K562 (cell line): Measurements from ENCODE around the gene TYW3. TPM values are rescaled to one million over a fixed set of nuclear protein-coding genes. Genes with fewer than 3 reads are reported as not detected.
A peak's percentile ranks its signal among the peaks of the same experiment; 100 is the strongest.

ENCODE experiments used
- CBX8 ChIP-seq: fragments of 200-600 bp; sonication (generic); IDR thresholded peaks from 2 replicates; pipeline ENCODE4 v1.6.1; 2012; ENCODE audit warnings: borderline replicate concordance, mixed run types, low read depth, mild to moderate bottlenecking, moderate library complexity, mixed read lengths, low read length, control low read depth, inconsistent platforms; ENCODE audit not compliant: poor library complexity, severe bottlenecking; ENCODE audit errors: extremely low read depth
- DACH1 ChIP-seq: fragments of 450-650 bp; IDR thresholded peaks from 2 replicates; pipeline ENCODE4 v1.6.1; 2018; ENCODE audit not compliant: partially characterized antibody
- MEF2A ChIP-seq: IDR thresholded peaks from 2 replicates; pipeline ENCODE4 v1.6.1; 2011; ENCODE audit warnings: low read depth, mild to moderate bottlenecking, low read length, moderate library complexity; ENCODE audit not compliant: control insufficient read depth
- MTA3 ChIP-seq: fragments of 450-650 bp; formaldehyde crosslinking; IDR thresholded peaks from 2 replicates; pipeline ENCODE4 v1.6.1; 2017; ENCODE audit warnings: mild to moderate bottlenecking, borderline replicate concordance
- RCOR1 ChIP-seq, 2 experiments: IDR thresholded peaks; 2 replicates each; pipeline ENCODE4 v1.6.1; 2012; ENCODE audit warnings: low read depth in 2 of 2, low read length in 2 of 2, borderline replicate concordance in 1 of 2, improper control_type of control experiment in 1 of 2
- RFX5 ChIP-seq: IDR thresholded peaks from 2 replicates; pipeline ENCODE4 v1.6.1; 2011; ENCODE audit warnings: low read depth, mild to moderate bottlenecking, improper control_type of control experiment, low read length
- SLC30A9 ChIP-seq: fragments of 250-450 bp; sonication (Bioruptor Pico); IDR thresholded peaks from 2 replicates; pipeline ENCODE4 v1.8.0; 2022; ENCODE audit warnings: mild to moderate bottlenecking, moderate library complexity
- SRF ChIP-seq, 2 experiments: fragments of 250-450, 450-650 bp in 1 of 2; sonication (Bioruptor Pico) in 1 of 2; sonication (generic) in 1 of 2; formaldehyde crosslinking; IDR thresholded peaks; 2 replicates each; pipeline versions ENCODE4 v1.5.0 to v1.5.1; 2020 to 2022; ENCODE audit warnings: mild to moderate bottlenecking in 1 of 2, missing genetic modification reagents in 1 of 2
- TCF3 ChIP-seq: sonication (generic); formaldehyde crosslinking; IDR thresholded peaks from 2 replicates; pipeline ENCODE4 v1.4.0; 2020; ENCODE audit warnings: mild to moderate bottlenecking, missing genetic modification reagents
- ZNF311 ChIP-seq: fragments of 250-450 bp; sonication (Bioruptor Pico); IDR thresholded peaks from 2 replicates; pipeline ENCODE4 v1.4.0; 2020; ENCODE audit warnings: mild to moderate bottlenecking, moderate library complexity
- ZNF764 ChIP-seq: fragments of 250-450 bp; sonication (Bioruptor Pico); IDR thresholded peaks from 2 replicates; pipeline ENCODE4 v1.4.0; 2020; ENCODE audit warnings: low read depth, mild to moderate bottlenecking, moderate library complexity
- ZNF785 ChIP-seq: fragments of 250-450 bp; sonication (Bioruptor Pico); IDR thresholded peaks from 2 replicates; pipeline ENCODE4 v1.4.0; 2020; ENCODE audit warnings: mild to moderate bottlenecking
- polyA plus RNA-seq, 8 experiments: library from polyadenylated mRNA; depleted of rRNA in 4 of 8; stranded (reverse) in 5 of 8; unstranded in 3 of 8; fragments of >200 nt; fragmentation: Nextera tagmentation in 2 of 8; fragmentation: Illumina TruSeq in 1 of 8; extraction: Ambion mirVana in 2 of 8; extraction: Trizol in 1 of 8; gene quantifications; 2 replicates each; pipeline versions ENCODE4 v1.2.1 to v1.2.3, GENCODE V29; 2011 to 2014; ENCODE audit warnings: inconsistent platforms in 1 of 8, missing spikeins in 1 of 8
- total RNA-seq, 7 experiments: library from RNA; depleted of rRNA in 6 of 7; stranded (reverse); fragments of >200 nt in 6 of 7; fragmentation: Illumina TruSeq in 2 of 7; extraction: Trizol in 2 of 7; gene quantifications; 2 replicates each; pipeline versions ENCODE4 v1.2.1 to v1.2.3, GENCODE V29; 2011 to 2021; ENCODE audit warnings: low replicate concordance in 1 of 7
- TF ChIP-seq, protein P1 (sequence below): fragments of 250-450 bp; sonication (Bioruptor Pico); IDR thresholded peaks from 2 replicates; pipeline ENCODE4 v1.4.0; 2020; ENCODE audit warnings: mild to moderate bottlenecking, moderate library complexity
- TF ChIP-seq, protein P2 (sequence below): fragments of 150-350 bp; conservative IDR thresholded peaks from 2 replicates; pipeline ENCODE4 v1.6.1; 2014; ENCODE audit warnings: low read length
- TF ChIP-seq, protein P3 (sequence below): fragments of 450-650 bp; IDR thresholded peaks from 2 replicates; pipeline ENCODE4 v1.6.1; 2016; ENCODE audit warnings: low read depth, mild to moderate bottlenecking, moderate library complexity
- TF ChIP-seq, protein P4 (sequence below): IDR thresholded peaks from 3 replicates; pipeline ENCODE4 v1.6.1; 2011; ENCODE audit warnings: borderline replicate concordance, mild to moderate bottlenecking; ENCODE audit not compliant: insufficient read length, insufficient read depth
- TF ChIP-seq, protein P5 (sequence below): fragments of 200-800 bp; sonication (Bioruptor generic); IDR thresholded peaks from 2 replicates; pipeline ENCODE4 v1.6.1; 2017; ENCODE audit warnings: missing genetic modification characterization, missing compliant biosample characterization

TYW3 gene
- total and polyA plus RNA-seq, 9 of the 15 experiments (the other 6 are each of a cell fraction or from before 2014, with no cell fraction given) = 22.0 to 54.0 (median 41.1) TPM

DNA sequence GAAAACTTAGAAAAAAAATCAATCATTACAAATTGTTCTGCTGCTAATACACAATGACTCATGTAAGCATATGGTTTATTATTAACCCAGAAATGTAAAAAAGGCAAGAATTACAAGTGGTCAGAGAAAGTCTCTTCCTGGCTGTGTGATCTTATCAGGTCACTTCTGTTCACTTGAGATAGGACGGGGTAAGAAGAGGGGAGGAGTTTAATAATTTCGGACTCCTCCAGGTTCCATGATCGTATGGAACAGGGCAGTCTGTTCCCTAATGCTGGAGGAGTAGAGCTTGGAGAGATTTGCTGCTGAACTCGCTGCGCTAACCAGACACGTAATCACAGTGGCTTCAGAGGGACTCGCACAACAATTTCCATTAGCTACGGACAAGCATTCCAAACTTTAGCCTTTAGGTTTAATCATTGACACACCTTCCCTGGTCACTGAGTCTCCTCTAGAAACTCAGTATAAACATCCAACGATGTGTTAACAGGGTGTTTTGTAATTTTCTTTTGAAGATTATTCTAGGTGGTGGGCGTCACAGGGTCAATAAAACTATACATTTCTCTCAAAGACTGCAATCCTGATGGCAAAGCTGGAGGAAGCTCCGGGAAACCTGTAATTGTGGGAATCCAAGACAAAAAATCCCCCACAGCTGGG, 1.4 kb upstream of the TYW3 start (continued):
- TF ChIP-seq, protein P1, sequence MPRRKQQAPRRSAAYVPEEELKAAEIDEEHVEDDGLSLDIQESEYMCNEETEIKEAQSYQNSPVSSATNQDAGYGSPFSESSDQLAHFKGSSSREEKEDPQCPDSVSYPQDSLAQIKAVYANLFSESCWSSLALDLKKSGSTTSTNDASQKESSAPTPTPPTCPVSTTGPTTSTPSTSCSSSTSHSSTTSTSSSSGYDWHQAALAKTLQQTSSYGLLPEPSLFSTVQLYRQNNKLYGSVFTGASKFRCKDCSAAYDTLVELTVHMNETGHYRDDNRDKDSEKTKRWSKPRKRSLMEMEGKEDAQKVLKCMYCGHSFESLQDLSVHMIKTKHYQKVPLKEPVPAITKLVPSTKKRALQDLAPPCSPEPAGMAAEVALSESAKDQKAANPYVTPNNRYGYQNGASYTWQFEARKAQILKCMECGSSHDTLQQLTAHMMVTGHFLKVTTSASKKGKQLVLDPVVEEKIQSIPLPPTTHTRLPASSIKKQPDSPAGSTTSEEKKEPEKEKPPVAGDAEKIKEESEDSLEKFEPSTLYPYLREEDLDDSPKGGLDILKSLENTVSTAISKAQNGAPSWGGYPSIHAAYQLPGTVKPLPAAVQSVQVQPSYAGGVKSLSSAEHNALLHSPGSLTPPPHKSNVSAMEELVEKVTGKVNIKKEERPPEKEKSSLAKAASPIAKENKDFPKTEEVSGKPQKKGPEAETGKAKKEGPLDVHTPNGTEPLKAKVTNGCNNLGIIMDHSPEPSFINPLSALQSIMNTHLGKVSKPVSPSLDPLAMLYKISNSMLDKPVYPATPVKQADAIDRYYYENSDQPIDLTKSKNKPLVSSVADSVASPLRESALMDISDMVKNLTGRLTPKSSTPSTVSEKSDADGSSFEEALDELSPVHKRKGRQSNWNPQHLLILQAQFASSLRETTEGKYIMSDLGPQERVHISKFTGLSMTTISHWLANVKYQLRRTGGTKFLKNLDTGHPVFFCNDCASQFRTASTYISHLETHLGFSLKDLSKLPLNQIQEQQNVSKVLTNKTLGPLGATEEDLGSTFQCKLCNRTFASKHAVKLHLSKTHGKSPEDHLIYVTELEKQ = no peak
- TF ChIP-seq ZNF785 (CRISPR knock-in tag) (no peak), CBX8 (no peak), ZNF311 (CRISPR knock-in tag) (no peak), RFX5 (no peak), MEF2A (0 out of 2 replicates have a peak, but pooled peaks have one; percentile 14), TCF3 (CRISPR knock-in tag) (peak; percentile 73), DACH1 (peak; percentile 22), RCOR1 (IDR thresholded peaks at IDR 0.05; ENCODE audit: borderline replicate concordance in 1 of 2, low read depth in 2 of 2, low read length in 2 of 2) (peak in 1 of 2 experiments; percentile 46; a peak in 1 of 4 replicates), MTA3 (no peak), SLC30A9 (CRISPR knock-in tag) (no peak), ZNF764 (no peak), SRF (CRISPR knock-in tag; IDR thresholded peaks at IDR 0.05) (no peak)
- TF ChIP-seq, protein P2, sequence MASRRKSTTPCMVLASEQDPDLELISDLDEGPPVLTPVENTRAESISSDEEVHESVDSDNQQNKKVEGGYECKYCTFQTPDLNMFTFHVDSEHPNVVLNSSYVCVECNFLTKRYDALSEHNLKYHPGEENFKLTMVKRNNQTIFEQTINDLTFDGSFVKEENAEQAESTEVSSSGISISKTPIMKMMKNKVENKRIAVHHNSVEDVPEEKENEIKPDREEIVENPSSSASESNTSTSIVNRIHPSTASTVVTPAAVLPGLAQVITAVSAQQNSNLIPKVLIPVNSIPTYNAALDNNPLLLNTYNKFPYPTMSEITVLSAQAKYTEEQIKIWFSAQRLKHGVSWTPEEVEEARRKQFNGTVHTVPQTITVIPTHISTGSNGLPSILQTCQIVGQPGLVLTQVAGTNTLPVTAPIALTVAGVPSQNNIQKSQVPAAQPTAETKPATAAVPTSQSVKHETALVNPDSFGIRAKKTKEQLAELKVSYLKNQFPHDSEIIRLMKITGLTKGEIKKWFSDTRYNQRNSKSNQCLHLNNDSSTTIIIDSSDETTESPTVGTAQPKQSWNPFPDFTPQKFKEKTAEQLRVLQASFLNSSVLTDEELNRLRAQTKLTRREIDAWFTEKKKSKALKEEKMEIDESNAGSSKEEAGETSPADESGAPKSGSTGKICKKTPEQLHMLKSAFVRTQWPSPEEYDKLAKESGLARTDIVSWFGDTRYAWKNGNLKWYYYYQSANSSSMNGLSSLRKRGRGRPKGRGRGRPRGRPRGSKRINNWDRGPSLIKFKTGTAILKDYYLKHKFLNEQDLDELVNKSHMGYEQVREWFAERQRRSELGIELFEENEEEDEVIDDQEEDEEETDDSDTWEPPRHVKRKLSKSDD = no peak
- TF ChIP-seq, protein P3, sequence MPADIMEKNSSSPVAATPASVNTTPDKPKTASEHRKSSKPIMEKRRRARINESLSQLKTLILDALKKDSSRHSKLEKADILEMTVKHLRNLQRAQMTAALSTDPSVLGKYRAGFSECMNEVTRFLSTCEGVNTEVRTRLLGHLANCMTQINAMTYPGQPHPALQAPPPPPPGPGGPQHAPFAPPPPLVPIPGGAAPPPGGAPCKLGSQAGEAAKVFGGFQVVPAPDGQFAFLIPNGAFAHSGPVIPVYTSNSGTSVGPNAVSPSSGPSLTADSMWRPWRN = no peak
- TF ChIP-seq, protein P4, sequence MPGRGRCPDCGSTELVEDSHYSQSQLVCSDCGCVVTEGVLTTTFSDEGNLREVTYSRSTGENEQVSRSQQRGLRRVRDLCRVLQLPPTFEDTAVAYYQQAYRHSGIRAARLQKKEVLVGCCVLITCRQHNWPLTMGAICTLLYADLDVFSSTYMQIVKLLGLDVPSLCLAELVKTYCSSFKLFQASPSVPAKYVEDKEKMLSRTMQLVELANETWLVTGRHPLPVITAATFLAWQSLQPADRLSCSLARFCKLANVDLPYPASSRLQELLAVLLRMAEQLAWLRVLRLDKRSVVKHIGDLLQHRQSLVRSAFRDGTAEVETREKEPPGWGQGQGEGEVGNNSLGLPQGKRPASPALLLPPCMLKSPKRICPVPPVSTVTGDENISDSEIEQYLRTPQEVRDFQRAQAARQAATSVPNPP = no peak
- TF ChIP-seq, protein P5, sequence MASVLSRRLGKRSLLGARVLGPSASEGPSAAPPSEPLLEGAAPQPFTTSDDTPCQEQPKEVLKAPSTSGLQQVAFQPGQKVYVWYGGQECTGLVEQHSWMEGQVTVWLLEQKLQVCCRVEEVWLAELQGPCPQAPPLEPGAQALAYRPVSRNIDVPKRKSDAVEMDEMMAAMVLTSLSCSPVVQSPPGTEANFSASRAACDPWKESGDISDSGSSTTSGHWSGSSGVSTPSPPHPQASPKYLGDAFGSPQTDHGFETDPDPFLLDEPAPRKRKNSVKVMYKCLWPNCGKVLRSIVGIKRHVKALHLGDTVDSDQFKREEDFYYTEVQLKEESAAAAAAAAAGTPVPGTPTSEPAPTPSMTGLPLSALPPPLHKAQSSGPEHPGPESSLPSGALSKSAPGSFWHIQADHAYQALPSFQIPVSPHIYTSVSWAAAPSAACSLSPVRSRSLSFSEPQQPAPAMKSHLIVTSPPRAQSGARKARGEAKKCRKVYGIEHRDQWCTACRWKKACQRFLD (CRISPR knock-in tag) = no peak
